HFFc6 (cell line): ENCODE data around the gene GAGE12F. TPM values are rescaled to one million over a fixed set of nuclear protein-coding genes. Genes with fewer than 3 reads are reported as not detected.
"Not testable (repeated sequence)": the region's sequence is repeated elsewhere in the genome, so short reads cannot be mapped to it uniquely, and the experiment has no call there.

Experiments used
- DNase-seq: peaks from one replicate; pipeline ENCODE4 v3.0.0-alpha.2; 2018
- H3K27ac Mint-ChIP-seq: 2 replicates; pipeline ENCODE4 v1.8.0; 2020; ENCODE audit warnings: mild to moderate bottlenecking, mixed read lengths
- H3K27me3 Mint-ChIP-seq: 2 replicates; pipeline ENCODE4 v1.8.0; 2021; ENCODE audit warnings: mild to moderate bottlenecking, moderate library complexity, mixed read lengths; ENCODE audit not compliant: insufficient read depth
- H3K36me3 Mint-ChIP-seq: 2 replicates; pipeline ENCODE4 v1.8.0; 2021; ENCODE audit warnings: low read depth, mixed read lengths
- H3K4me1 Mint-ChIP-seq: 2 replicates; pipeline ENCODE4 v1.8.0; 2020; ENCODE audit warnings: low read depth, mixed read lengths
- H3K4me3 Mint-ChIP-seq: 2 replicates; pipeline ENCODE4 v1.8.0; 2020; ENCODE audit warnings: mild to moderate bottlenecking, moderate library complexity, mixed read lengths
- H3K9me3 Mint-ChIP-seq: 2 replicates; pipeline ENCODE4 v1.8.0; 2020; ENCODE audit warnings: mild to moderate bottlenecking, mixed read lengths
- long read RNA-seq: library from polyadenylated mRNA; unstranded; transcript quantifications from one replicate; pipeline ENCODE4 v2.0.0, GENCODE V29; 2019
- total RNA-seq, 6 experiments: library from RNA; stranded (reverse); fragmentation: NEBNext Ultra II Directional; extraction: Animal tissue kit (Norgen Biotek cat#: 25700); gene quantifications; 2 replicates in 1 of 6; 3 replicates in 5 of 6; pipeline ENCODE4 v1.2.3, GENCODE V29; 2021

GAGE12F gene
- not detected for total RNA-seq
- long read RNA-seq: 0 reads

GRCh38 chrX:49560542-49560941 is at the start of gene GAGE12F:
Gene GAGE12F (plus strand): TSS chrX:49560842. CDS start chrX:49561997, 1,155 bp downstream.
- not testable (repeated sequence) for H3K27ac Mint-ChIP-seq, H3K36me3 Mint-ChIP-seq, H3K27me3 Mint-ChIP-seq, H3K9me3 Mint-ChIP-seq, H3K4me1 Mint-ChIP-seq, DNase-seq, H3K4me3 Mint-ChIP-seq

GRCh38 chrX:49531877-49532276 is 28.8 kb upstream of the GAGE12F start, which contains the start of gene GAGE12C:
Gene GAGE12C (plus strand): TSS chrX:49532177. CDS start chrX:49533332, 1,155 bp downstream.
- H3K27ac Mint-ChIP-seq, H3K9me3 Mint-ChIP-seq, DNase-seq, H3K4me1 Mint-ChIP-seq, H3K36me3 Mint-ChIP-seq, H3K4me3 Mint-ChIP-seq, H3K27me3 Mint-ChIP-seq: not testable (repeated sequence)

- H3K4me3 Mint-ChIP-seq, H3K36me3 Mint-ChIP-seq: not testable (repeated sequence)
Measured at GRCh38 chrX:49541433-49541832, 19.2 kb upstream of the GAGE12F start, which contains the start of gene GAGE12D. Gene GAGE12D (plus strand): TSS chrX:49541733. CDS start chrX:49542888, 1,155 bp downstream.

GRCh38 chrX:49550989-49551388 is 9.7 kb upstream of the GAGE12F start, which contains the start of gene GAGE12E:
Gene GAGE12E (plus strand): TSS chrX:49551289. CDS start chrX:49552444, 1,155 bp downstream.
- not testable (repeated sequence) for H3K36me3 Mint-ChIP-seq, H3K27ac Mint-ChIP-seq, DNase-seq, H3K4me3 Mint-ChIP-seq, H3K9me3 Mint-ChIP-seq, H3K4me1 Mint-ChIP-seq, H3K27me3 Mint-ChIP-seq

More at GRCh38 chrX:49541433-49541832, 19.2 kb upstream of the GAGE12F start, which contains the start of gene GAGE12D:
- H3K27ac Mint-ChIP-seq, H3K27me3 Mint-ChIP-seq, DNase-seq, H3K9me3 Mint-ChIP-seq, H3K4me1 Mint-ChIP-seq: not testable (repeated sequence)

GRCh38 chrX:49568728-49569127 is 8.1 kb downstream of the GAGE12F start:
- DNase-seq, H3K4me1 Mint-ChIP-seq, H3K4me3 Mint-ChIP-seq, H3K36me3 Mint-ChIP-seq, H3K9me3 Mint-ChIP-seq, H3K27ac Mint-ChIP-seq, H3K27me3 Mint-ChIP-seq: not testable (repeated sequence)

GRCh38 chrX:49569152-49569551 is 8.5 kb downstream of the GAGE12F start:
- not testable (repeated sequence) for H3K9me3 Mint-ChIP-seq

GRCh38 chrX:49570100-49570499 is 9.5 kb downstream of the GAGE12F start, which contains the start of gene GAGE12G:
Gene GAGE12G (plus strand): TSS chrX:49570400. CDS start chrX:49571555, 1,155 bp downstream.
- not testable (repeated sequence) for H3K9me3 Mint-ChIP-seq, DNase-seq, H3K36me3 Mint-ChIP-seq, H3K4me1 Mint-ChIP-seq, H3K27ac Mint-ChIP-seq, H3K27me3 Mint-ChIP-seq, H3K4me3 Mint-ChIP-seq

More at GRCh38 chrX:49569152-49569551, 8.5 kb downstream of the GAGE12F start:
- not testable (repeated sequence) for H3K27ac Mint-ChIP-seq, DNase-seq, H3K27me3 Mint-ChIP-seq, H3K36me3 Mint-ChIP-seq, H3K4me1 Mint-ChIP-seq, H3K4me3 Mint-ChIP-seq

- H3K27me3 Mint-ChIP-seq, H3K9me3 Mint-ChIP-seq, H3K36me3 Mint-ChIP-seq, H3K27ac Mint-ChIP-seq, H3K4me3 Mint-ChIP-seq, H3K4me1 Mint-ChIP-seq, DNase-seq: not testable (repeated sequence)
Measured at GRCh38 chrX:49579649-49580048, 19.0 kb downstream of the GAGE12F start, which contains the start of gene GAGE12H. Gene GAGE12H (plus strand): TSS chrX:49579949. CDS start chrX:49581104, 1,155 bp downstream.

GRCh38 chrX:49589196-49589595 is 28.6 kb downstream of the GAGE12F start, which contains the start of gene GAGE2A:
Gene GAGE2A (plus strand): TSS chrX:49589496. CDS start chrX:49590651, 1,155 bp downstream.
- H3K9me3 Mint-ChIP-seq, H3K36me3 Mint-ChIP-seq, H3K4me3 Mint-ChIP-seq, DNase-seq, H3K27me3 Mint-ChIP-seq, H3K4me1 Mint-ChIP-seq, H3K27ac Mint-ChIP-seq: not testable (repeated sequence)

GRCh38 chrX:49589769-49590478 is 29.3 kb downstream of the GAGE12F start:
- not testable (repeated sequence) for H3K36me3 Mint-ChIP-seq, DNase-seq, H3K4me3 Mint-ChIP-seq, H3K9me3 Mint-ChIP-seq, H3K27ac Mint-ChIP-seq, H3K4me1 Mint-ChIP-seq, H3K27me3 Mint-ChIP-seq

- not testable (repeated sequence) for H3K36me3 Mint-ChIP-seq, H3K4me1 Mint-ChIP-seq, DNase-seq, H3K9me3 Mint-ChIP-seq, H3K4me3 Mint-ChIP-seq, H3K27me3 Mint-ChIP-seq, H3K27ac Mint-ChIP-seq
Measured at GRCh38 chrX:49590488-49590887, 29.8 kb downstream of the GAGE12F start.

- not testable (repeated sequence) for H3K27me3 Mint-ChIP-seq, H3K27ac Mint-ChIP-seq, H3K4me1 Mint-ChIP-seq, H3K36me3 Mint-ChIP-seq, H3K4me3 Mint-ChIP-seq, H3K9me3 Mint-ChIP-seq, DNase-seq
Measured at GRCh38 chrX:49598720-49599119, 38.1 kb downstream of the GAGE12F start, which contains the start of gene GAGE1. Gene GAGE1 (plus strand): TSS chrX:49599020. CDS start chrX:49600175, 1,155 bp downstream.
